Osteoblast (primary cell): ENCODE measurements around the gene HECTD2. TPM values are rescaled to one million over a fixed set of nuclear protein-coding genes. Genes with fewer than 3 reads are reported as not detected.
"Not testable (repeated sequence)": the region's sequence is repeated elsewhere in the genome, so short reads cannot be mapped to it uniquely, and the experiment has no call there.

Source experiments
- DNase-seq: peaks from one replicate; pipeline ENCODE4 v3.0.0; 2011; ENCODE audit warnings: low spot score, mixed read lengths; ENCODE audit not compliant: insufficient read length; ENCODE audit errors: missing footprints
- H2AFZ ChIP-seq: 2 replicates; pipeline ENCODE4 v1.6.0; 2011; ENCODE audit warnings: mild to moderate bottlenecking, low read length
- H3K27ac ChIP-seq: 2 replicates; pipeline ENCODE4 v1.5.1; 2011; ENCODE audit warnings: mild to moderate bottlenecking, low read depth, low read length, moderate library complexity
- H3K27me3 ChIP-seq: 2 replicates; pipeline ENCODE4 v1.6.0; 2012; ENCODE audit warnings: mild to moderate bottlenecking, control low read depth, inconsistent platforms, low read length, moderate library complexity; ENCODE audit not compliant: insufficient read depth
- H3K36me3 ChIP-seq: 2 replicates; pipeline ENCODE4 v1.5.1; 2011; ENCODE audit warnings: mild to moderate bottlenecking, low read length, control low read depth, moderate library complexity; ENCODE audit not compliant: insufficient read depth
- H3K4me1 ChIP-seq: 2 replicates; pipeline ENCODE4 v1.5.1; 2011; ENCODE audit warnings: mild to moderate bottlenecking, low read length, control low read depth, moderate library complexity; ENCODE audit not compliant: insufficient read depth
- H3K4me2 ChIP-seq: 2 replicates; pipeline ENCODE4 v1.6.0; 2011; ENCODE audit warnings: mild to moderate bottlenecking, low read length; ENCODE audit not compliant: insufficient read depth
- H3K4me3 ChIP-seq: fragments of 200-600 bp; sonication (generic); 3 replicates; pipeline ENCODE4 v1.5.1; 2012; ENCODE audit warnings: mild to moderate bottlenecking, low read length, inconsistent platforms; ENCODE audit not compliant: insufficient read depth
- H3K79me2 ChIP-seq: 2 replicates; pipeline ENCODE4 v1.6.0; 2012; ENCODE audit warnings: mild to moderate bottlenecking, low read length, control low read depth, inconsistent platforms; ENCODE audit not compliant: insufficient read depth
- H3K9me3 ChIP-seq: 2 replicates; pipeline ENCODE4 v1.5.1; 2011; ENCODE audit warnings: low read depth, low read length, control low read depth
- H4K20me1 ChIP-seq: 2 replicates; pipeline ENCODE4 v1.6.0; 2012; ENCODE audit warnings: mild to moderate bottlenecking, low read length, control low read depth; ENCODE audit not compliant: insufficient read depth
- CTCF ChIP-seq: IDR thresholded peaks from 2 replicates; pipeline ENCODE4 v1.5.1; 2011; ENCODE audit warnings: mild to moderate bottlenecking, low read depth, low read length, moderate library complexity; ENCODE audit errors: extremely low read depth
- total RNA-seq: library from RNA; depleted of rRNA; stranded (reverse); fragments of >200 nt; gene quantifications from 2 replicates; pipeline ENCODE4 v1.2.3, GENCODE V29; 2012

The HECTD2 gene
- total RNA-seq, 1 donor = 15.9 TPM

- Histone ChIP-seq H3K4me2 (peak overlapping the region; percentile 80), H3K4me1 (peaks cover 6% of the 10 kb centered on the region), H4K20me1 (no peaks in the 10 kb centered on the region), H3K27me3 (peaks cover 13% of the 10 kb centered on the region), H2AFZ (peak overlapping the region; percentile 63), H3K9me3 (no peaks in the 10 kb centered on the region), H3K36me3 (no peaks in the 10 kb centered on the region), H3K4me3 (peak overlapping the region; percentile 54), H3K27ac (no peak overlapping the region), H3K79me2 (no peaks in the 10 kb centered on the region)
- peak; percentile 60 for TF ChIP-seq CTCF
- DNase-seq = peak; percentile 13
Observed at GRCh38 chr10:91389636-91390512, 20.3 kb upstream of the HECTD2 start.

- peaks cover 13% of the 10 kb centered on the region for H3K27me3 ChIP-seq
- H3K9me3 ChIP-seq, H3K4me2 ChIP-seq, DNase-seq, H3K36me3 ChIP-seq, H2AFZ ChIP-seq, H3K79me2 ChIP-seq, H3K27ac ChIP-seq, H3K4me3 ChIP-seq, H4K20me1 ChIP-seq, H3K4me1 ChIP-seq: not testable (repeated sequence)
Observed at GRCh38 chr10:91390513-91390825, 19.7 kb upstream of the HECTD2 start.

DNA sequence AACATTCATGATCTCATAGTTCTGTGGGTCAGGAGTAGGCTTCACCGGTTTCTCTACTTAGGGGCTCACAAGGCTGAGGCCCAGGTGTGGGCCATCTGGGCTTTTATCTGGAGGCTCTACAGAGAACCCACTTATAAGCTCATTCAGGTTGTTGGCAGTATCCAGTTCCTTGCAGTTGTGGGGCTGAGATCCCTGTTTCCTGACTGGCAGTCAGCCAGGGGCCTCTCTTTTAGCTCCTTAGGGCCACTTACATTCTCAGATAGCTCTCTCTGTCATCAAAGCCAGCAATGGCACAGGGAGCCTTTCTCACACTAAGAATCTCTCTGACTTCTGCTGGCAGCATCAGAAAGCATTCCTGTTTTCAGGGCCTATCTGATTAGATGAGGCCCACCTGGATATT, 18.2 kb upstream of the HECTD2 start:
- DNase-seq = no peak
- no peak overlapping the region for H2AFZ ChIP-seq
- H3K27ac ChIP-seq = no peak overlapping the region
- H3K79me2 ChIP-seq = no peaks in the 10 kb centered on the region
- no peak overlapping the region for H3K4me2 ChIP-seq
- H3K36me3 ChIP-seq = no peaks in the 10 kb centered on the region
- TF ChIP-seq CTCF = no peak
- peaks cover 6% of the 10 kb centered on the region for H3K4me1 ChIP-seq
- no peaks in the 10 kb centered on the region for H4K20me1 ChIP-seq
- no peaks in the 10 kb centered on the region for H3K9me3 ChIP-seq
- H3K4me3 ChIP-seq = no peak overlapping the region
- H3K27me3 ChIP-seq = peaks cover 9% of the 10 kb centered on the region

DNA sequence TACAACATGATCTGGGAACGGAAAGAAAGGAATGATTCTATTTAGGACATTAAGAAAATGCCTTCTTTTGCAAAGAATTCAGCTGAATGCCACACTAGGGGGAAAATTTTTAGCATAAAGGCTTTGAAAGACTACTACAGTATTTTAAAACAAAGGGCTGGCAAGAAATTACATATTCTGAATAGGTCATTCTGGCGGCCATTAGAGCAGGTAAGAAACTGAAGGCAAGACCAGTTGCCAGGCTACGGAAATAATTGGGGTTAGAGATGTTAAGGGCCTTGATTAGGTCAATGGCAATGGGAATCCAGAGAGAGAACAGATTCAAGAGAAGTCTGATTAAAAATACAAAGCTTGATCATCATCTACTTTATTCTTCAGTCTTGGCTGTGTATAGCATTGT, 3.8 kb upstream of the HECTD2 start:
- H3K79me2 ChIP-seq = peaks cover 8% of the 10 kb centered on the region

More for the DNA sequence above, 3.8 kb upstream of the HECTD2 start:
- no peak for TF ChIP-seq CTCF
- no peaks in the 10 kb centered on the region for H3K27me3 ChIP-seq
- H3K4me3 ChIP-seq = no peak overlapping the region
- no peak for DNase-seq
- H3K4me2 ChIP-seq = no peak overlapping the region
- H3K9me3 ChIP-seq = no peaks in the 10 kb centered on the region
- no peak overlapping the region for H3K27ac ChIP-seq
- H3K36me3 ChIP-seq = no peaks in the 10 kb centered on the region
- no peaks in the 10 kb centered on the region for H4K20me1 ChIP-seq
- peaks cover 14% of the 10 kb centered on the region for H3K4me1 ChIP-seq
- H2AFZ ChIP-seq = no peak overlapping the region
